Measurements from ENCODE around the gene TK1.

TK1 gene

DNA sequence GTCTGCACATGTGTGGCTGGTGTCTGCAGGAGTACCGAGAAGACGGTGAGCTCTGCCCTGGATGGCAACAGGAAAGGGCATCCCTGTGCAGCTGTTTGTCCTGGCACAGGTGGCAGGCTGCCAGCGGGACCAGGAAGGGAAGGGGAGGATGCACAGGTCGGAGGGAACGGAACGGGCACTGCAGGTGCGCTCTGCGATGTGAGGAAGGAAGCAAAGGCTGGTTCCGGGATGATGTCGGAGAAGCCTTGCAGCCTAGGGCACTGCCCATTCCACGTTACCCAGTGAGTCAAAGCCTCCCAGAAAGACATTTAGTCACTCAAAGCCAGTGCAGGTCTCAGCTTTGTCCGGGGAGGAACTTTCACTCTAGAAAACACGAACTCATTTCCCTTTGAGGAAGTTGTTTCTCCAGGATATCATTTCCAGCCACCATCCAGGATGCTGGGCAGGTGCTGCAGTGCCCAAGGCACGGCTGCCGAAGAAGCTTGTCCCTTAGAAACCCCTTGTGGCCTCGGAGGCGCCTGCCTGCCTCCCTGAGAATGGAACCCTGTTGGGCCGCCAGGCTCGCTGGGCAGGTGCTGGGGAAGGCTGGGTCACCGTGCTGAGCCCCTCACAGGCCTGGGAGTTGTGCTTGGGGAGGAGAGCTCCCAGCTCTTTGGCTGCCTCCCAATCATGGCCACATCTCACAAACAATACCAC is 40.1 kb upstream of the TK1 start:
- no peak overlapping the region for H3K27ac ChIP-seq
- peaks cover 17% of the 10 kb centered on the region for H3K27me3 ChIP-seq (replicated peaks)
- no peaks in the 10 kb centered on the region for H3K36me3 ChIP-seq (replicated peaks)
- DNase-seq, result no peak
- in situ Hi-C loops (cut with HindIII; ENCODE audit: low pct_ligation_motif_present, low sequenced_read_pairs), result no loop called here
- TF ChIP-seq, protein P1, sequence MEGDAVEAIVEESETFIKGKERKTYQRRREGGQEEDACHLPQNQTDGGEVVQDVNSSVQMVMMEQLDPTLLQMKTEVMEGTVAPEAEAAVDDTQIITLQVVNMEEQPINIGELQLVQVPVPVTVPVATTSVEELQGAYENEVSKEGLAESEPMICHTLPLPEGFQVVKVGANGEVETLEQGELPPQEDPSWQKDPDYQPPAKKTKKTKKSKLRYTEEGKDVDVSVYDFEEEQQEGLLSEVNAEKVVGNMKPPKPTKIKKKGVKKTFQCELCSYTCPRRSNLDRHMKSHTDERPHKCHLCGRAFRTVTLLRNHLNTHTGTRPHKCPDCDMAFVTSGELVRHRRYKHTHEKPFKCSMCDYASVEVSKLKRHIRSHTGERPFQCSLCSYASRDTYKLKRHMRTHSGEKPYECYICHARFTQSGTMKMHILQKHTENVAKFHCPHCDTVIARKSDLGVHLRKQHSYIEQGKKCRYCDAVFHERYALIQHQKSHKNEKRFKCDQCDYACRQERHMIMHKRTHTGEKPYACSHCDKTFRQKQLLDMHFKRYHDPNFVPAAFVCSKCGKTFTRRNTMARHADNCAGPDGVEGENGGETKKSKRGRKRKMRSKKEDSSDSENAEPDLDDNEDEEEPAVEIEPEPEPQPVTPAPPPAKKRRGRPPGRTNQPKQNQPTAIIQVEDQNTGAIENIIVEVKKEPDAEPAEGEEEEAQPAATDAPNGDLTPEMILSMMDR (IDR thresholded peaks at IDR 0.05; ENCODE audit: low read depth, low read length, missing control alignments), result no peak
- no peak overlapping the region for H3K4me3 ChIP-seq (ENCODE audit: low read depth, low read length)

DNA sequence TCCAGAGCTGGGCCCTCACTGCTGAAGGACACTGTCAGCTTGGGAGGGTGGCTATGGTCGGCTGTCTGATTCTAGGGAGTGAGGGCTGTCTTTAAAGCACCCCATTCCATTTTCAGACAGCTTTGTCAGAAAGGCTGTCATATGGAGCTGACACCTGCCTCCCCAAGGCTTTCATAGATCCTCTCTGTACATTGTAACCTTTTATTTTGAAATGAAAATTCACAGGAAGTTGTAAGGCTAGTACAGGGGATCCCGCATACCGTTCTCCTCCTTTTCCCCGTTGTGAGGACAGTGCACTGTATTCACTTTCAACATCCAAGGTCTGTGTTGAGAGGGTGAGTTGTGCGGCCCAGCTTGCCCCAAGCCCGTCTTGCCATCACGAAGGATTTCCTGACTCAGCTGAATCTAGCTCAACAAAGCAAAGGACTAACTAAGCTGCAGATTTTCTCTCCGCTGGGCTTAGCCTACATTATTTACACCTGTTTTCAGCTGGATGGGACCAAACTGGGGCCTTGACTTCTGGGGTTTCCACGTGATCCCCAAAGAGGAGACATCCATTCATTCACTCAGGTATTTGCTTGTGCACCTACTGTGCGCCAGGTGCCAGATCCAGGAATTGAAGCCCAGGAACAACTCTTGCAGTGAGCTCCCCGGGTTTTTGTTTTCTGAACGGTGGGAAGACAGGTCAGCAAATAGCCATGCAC is 39.4 kb upstream of the TK1 start:
- TF ChIP-seq, protein P1 (IDR thresholded peaks at IDR 0.05; ENCODE audit: low read depth, low read length, missing control alignments), result no peak
- Histone ChIP-seq H3K36me3 (replicated peaks) (no peaks in the 10 kb centered on the region), H3K27ac (no peak overlapping the region), H3K4me3 (ENCODE audit: low read depth, low read length) (no peak overlapping the region), H3K27me3 (replicated peaks) (peaks cover 13% of the 10 kb centered on the region)
- DNase-seq, result no peak
- in situ Hi-C loops (cut with HindIII; ENCODE audit: low pct_ligation_motif_present, low sequenced_read_pairs), result no loop called here

DNA sequence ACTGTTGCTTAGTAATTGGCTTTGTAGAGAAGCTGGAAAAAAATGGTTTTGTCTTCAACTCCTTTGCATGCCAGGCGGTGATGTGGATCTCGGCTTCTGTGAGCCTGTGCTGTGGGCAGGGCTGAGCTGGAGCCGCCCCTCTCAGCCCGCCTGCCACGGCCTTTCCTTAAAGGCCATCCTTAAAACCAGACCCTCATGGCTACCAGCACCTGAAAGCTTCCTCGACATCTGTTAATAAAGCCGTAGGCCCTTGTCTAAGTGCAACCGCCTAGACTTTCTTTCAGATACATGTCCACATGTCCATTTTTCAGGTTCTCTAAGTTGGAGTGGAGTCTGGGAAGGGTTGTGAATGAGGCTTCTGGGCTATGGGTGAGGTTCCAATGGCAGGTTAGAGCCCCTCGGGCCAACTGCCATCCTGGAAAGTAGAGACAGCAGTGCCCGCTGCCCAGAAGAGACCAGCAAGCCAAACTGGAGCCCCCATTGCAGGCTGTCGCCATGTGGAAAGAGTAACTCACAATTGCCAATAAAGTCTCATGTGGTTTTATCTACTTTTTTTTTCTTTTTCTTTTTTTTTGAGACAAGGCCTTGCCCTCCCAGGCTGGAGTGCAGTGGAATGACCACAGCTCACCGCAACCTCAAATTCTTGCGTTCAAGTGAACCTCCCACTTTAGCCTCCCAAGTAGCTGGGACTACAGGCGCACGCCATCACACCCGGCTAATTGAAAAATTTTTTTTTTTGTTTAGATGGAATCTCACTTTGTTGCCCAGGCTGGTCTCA is 38.4 kb upstream of the TK1 start:
- H3K4me3 ChIP-seq (ENCODE audit: low read depth, low read length), result no peak overlapping the region
- no peaks in the 10 kb centered on the region for H3K36me3 ChIP-seq (replicated peaks)
- in situ Hi-C loops (cut with HindIII; ENCODE audit: low pct_ligation_motif_present, low sequenced_read_pairs), result no loop called here
- H3K27ac ChIP-seq, result no peak overlapping the region
- DNase-seq, result no peak
- peaks cover 3% of the 10 kb centered on the region for H3K27me3 ChIP-seq (replicated peaks)
- TF ChIP-seq, protein P1 (IDR thresholded peaks at IDR 0.05; ENCODE audit: low read depth, low read length, missing control alignments), result no peak

DNA sequence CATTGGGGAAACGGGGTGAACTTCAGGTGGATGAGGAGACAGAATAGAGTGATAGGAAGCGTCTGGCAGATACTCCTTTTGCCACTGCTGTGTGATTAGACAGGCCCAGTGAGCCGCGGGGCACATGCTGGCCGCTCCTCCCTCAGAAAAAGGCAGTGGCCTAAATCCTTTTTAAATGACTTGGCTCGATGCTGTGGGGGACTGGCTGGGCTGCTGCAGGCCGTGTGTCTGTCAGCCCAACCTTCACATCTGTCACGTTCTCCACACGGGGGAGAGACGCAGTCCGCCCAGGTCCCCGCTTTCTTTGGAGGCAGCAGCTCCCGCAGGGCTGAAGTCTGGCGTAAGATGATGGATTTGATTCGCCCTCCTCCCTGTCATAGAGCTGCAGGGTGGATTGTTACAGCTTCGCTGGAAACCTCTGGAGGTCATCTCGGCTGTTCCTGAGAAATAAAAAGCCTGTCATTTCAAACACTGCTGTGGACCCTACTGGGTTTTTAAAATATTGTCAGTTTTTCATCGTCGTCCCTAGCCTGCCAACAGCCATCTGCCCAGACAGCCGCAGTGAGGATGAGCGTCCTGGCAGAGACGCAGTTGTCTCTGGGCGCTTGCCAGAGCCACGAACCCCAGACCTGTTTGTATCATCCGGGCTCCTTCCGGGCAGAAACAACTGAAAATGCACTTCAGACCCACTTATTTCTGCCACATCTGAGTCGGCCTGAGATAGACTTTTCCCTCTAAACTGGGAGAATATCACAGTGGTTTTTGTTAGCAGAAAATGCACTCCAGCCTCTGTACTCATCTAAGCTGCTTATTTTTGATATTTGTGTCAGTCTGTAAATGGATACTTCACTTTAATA is 37.6 kb upstream of the TK1 start:
- TF ChIP-seq, protein P1 (IDR thresholded peaks at IDR 0.05; ENCODE audit: low read depth, low read length, missing control alignments), result no peak
- H3K36me3 ChIP-seq (replicated peaks), result no peaks in the 10 kb centered on the region
- DNase-seq, result no peak
- in situ Hi-C loops (cut with HindIII; ENCODE audit: low pct_ligation_motif_present, low sequenced_read_pairs), result no loop called here
- H3K4me3 ChIP-seq (ENCODE audit: low read depth, low read length), result no peak overlapping the region
- no peaks in the 10 kb centered on the region for H3K27me3 ChIP-seq (replicated peaks)
- no peak overlapping the region for H3K27ac ChIP-seq

DNA sequence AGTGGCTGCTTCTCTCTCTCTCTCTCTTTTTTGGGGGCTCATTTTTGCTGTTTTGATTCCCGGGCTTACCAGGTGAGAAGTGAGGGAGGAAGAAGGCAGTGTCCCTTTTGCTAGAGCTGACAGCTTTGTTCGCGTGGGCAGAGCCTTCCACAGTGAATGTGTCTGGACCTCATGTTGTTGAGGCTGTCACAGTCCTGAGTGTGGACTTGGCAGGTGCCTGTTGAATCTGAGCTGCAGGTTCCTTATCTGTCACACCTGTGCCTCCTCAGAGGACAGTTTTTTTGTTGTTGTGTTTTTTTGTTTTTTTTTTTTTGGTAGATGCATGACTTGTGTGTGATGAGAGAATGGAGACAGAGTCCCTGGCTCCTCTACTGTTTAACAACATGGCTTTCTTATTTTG is 36.9 kb upstream of the TK1 start:
- in situ Hi-C loops (cut with HindIII; ENCODE audit: low pct_ligation_motif_present, low sequenced_read_pairs), result no loop called here
- no peaks in the 10 kb centered on the region for H3K27me3 ChIP-seq (replicated peaks)
- TF ChIP-seq, protein P1 (IDR thresholded peaks at IDR 0.05; ENCODE audit: low read depth, low read length, missing control alignments), result no peak
- H3K4me3 ChIP-seq (ENCODE audit: low read depth, low read length), result no peak overlapping the region
- DNase-seq, result no peak
- no peaks in the 10 kb centered on the region for H3K36me3 ChIP-seq (replicated peaks)
- H3K27ac ChIP-seq, result no peak overlapping the region

All from brain microvascular endothelial cell (primary cell).